ENCODE results near the gene CFAP97D2. TPM values are rescaled to one million over a fixed set of nuclear protein-coding genes. Genes with fewer than 3 reads are reported as not detected.

Gene CFAP97D2
- polyA plus RNA-seq, 1 donor (not counting 4 experiments of a cell fraction or from before 2014, with no cell fraction given), result not detected

GRCh38 chr13:114234266-114234644 is 55.2 kb downstream of the CFAP97D2 start:
- dilution Hi-C loops (cut with MboI; ENCODE audit: extremely low pct_ligation_motif_present, low sequenced_read_pairs), result no loop called here
- Histone ChIP-seq H3K9ac (ENCODE audit: control insufficient read depth, extremely low read depth, insufficient read depth, low read length) (peak overlapping the region; percentile 52), H3K4me3 (ENCODE audit: control insufficient read depth in 2 of 3, extremely low read depth in 1 of 3, insufficient read depth in 2 of 3, low read depth in 1 of 3, low read length in 3 of 3) (peak overlapping the region in 2 of 3 experiments; percentile 86 to 94), H3K27me3 (ENCODE audit: control insufficient read depth, extremely low read depth, insufficient read depth, low read length) (peaks cover 5% of the 10 kb centered on the region), H3K4me1 (ENCODE audit: control insufficient read depth, extremely low read depth, insufficient read depth, low read length) (peaks cover 5% of the 10 kb centered on the region), H3K79me2 (ENCODE audit: control insufficient read depth, insufficient read depth, low read length) (peaks cover 21% of the 10 kb centered on the region), H3K9me3 (ENCODE audit: control insufficient read depth, low read depth, low read length) (no peaks in the 10 kb centered on the region), H2AFZ (ENCODE audit: control insufficient read depth, low read length) (peak overlapping the region; percentile 84), H3K9me1 (ENCODE audit: control insufficient read depth, extremely low read depth, insufficient read depth, low read length) (no peaks in the 10 kb centered on the region), H4K20me1 (ENCODE audit: control insufficient read depth, extremely low read depth, insufficient read depth, low read length) (no peaks in the 10 kb centered on the region), H3K36me3 (ENCODE audit: control insufficient read depth in 2 of 2, extremely low read depth in 1 of 2, insufficient read depth in 2 of 2, low read length in 2 of 2) (peaks cover 6 to 11% of the 10 kb centered on the region in 2 experiments), H3K27ac (ENCODE audit: control insufficient read depth, insufficient read depth, low read length) (peak overlapping the region; percentile 47), H3K4me2 (ENCODE audit: control insufficient read depth, extremely low read depth, insufficient read depth, low read depth, low read length) (peak overlapping the region; percentile 84)
- TF ChIP-seq EZH2 (IDR thresholded peaks at IDR 0.05; ENCODE audit: low read length), result no peak
- no peak for TF ChIP-seq CTCF (optimal IDR thresholded peaks at IDR 0.05 in 1 of 3, IDR thresholded peaks at IDR 0.05 in 1 of 3, conservative IDR thresholded peaks at IDR 0.05 in 1 of 3; ENCODE audit: extremely low read depth in 1 of 3, insufficient read depth in 2 of 3, low read length in 3 of 3)
- no peak for DNase-seq (ENCODE audit: low read depth, low spot score)
- FAIRE-seq, result no peak

- Histone ChIP-seq H3K36me3 (ENCODE audit: control insufficient read depth in 2 of 2, extremely low read depth in 1 of 2, insufficient read depth in 2 of 2, low read length in 2 of 2) (peaks cover 10 to 11% of the 10 kb centered on the region in 2 experiments), H2AFZ (ENCODE audit: control insufficient read depth, low read length) (peak within 1 kb of the TSS; percentile 84), H3K4me2 (ENCODE audit: control insufficient read depth, extremely low read depth, insufficient read depth, low read depth, low read length) (peak within 1 kb of the TSS; percentile 99), H3K9me1 (ENCODE audit: control insufficient read depth, extremely low read depth, insufficient read depth, low read length) (no peaks in the 10 kb centered on the region), H3K4me1 (ENCODE audit: control insufficient read depth, extremely low read depth, insufficient read depth, low read length) (peaks cover 5% of the 10 kb centered on the region), H3K27me3 (ENCODE audit: control insufficient read depth, extremely low read depth, insufficient read depth, low read length) (peaks cover 3% of the 10 kb centered on the region), H3K4me3 (ENCODE audit: control insufficient read depth in 2 of 3, extremely low read depth in 1 of 3, insufficient read depth in 2 of 3, low read depth in 1 of 3, low read length in 3 of 3) (peak within 1 kb of the TSS; percentile 79 to 94 (median 86)), H3K79me2 (ENCODE audit: control insufficient read depth, insufficient read depth, low read length) (peaks cover 21% of the 10 kb centered on the region), H4K20me1 (ENCODE audit: control insufficient read depth, extremely low read depth, insufficient read depth, low read length) (no peaks in the 10 kb centered on the region), H3K9ac (ENCODE audit: control insufficient read depth, extremely low read depth, insufficient read depth, low read length) (peak within 1 kb of the TSS; percentile 88), H3K9me3 (ENCODE audit: control insufficient read depth, low read depth, low read length) (no peaks in the 10 kb centered on the region), H3K27ac (ENCODE audit: control insufficient read depth, insufficient read depth, low read length) (peak within 1 kb of the TSS; percentile 76)
- DNase-seq (ENCODE audit: low read depth, low spot score), result peak; percentile 40
- dilution Hi-C loops (cut with MboI; ENCODE audit: extremely low pct_ligation_motif_present, low sequenced_read_pairs), result no loop called here
- no peak for FAIRE-seq
- TF ChIP-seq EZH2 (IDR thresholded peaks at IDR 0.05; ENCODE audit: low read length) (no peak), CTCF (optimal IDR thresholded peaks at IDR 0.05 in 1 of 3, IDR thresholded peaks at IDR 0.05 in 1 of 3, conservative IDR thresholded peaks at IDR 0.05 in 1 of 3; ENCODE audit: extremely low read depth in 1 of 3, insufficient read depth in 2 of 3, low read length in 3 of 3) (peak in 2 of 3 experiments; percentile 3 to 20)
These were observed 55.8 kb downstream of the CFAP97D2 start, which contains the start of gene CDC16 for GRCh38 chr13:114234645-114235421. CDC16 (plus strand) TSS chr13:114234897; CDS start chr13:114235085, 188 bp downstream.

Data from keratinocyte (primary cell).